AG10803 (cell line): ENCODE measurements around the gene ITLN1.
"Not testable (repeated sequence)": the region's sequence is repeated elsewhere in the genome, so short reads cannot be mapped to it uniquely, and the experiment has no call there.

Experiments used
- DNase-seq: peaks from one replicate; pipeline ENCODE4 v3.0.0; 2010; ENCODE audit warnings: low read depth
- H3K4me3 ChIP-seq: 2 replicates; pipeline ENCODE4 v1.5.1; 2011; ENCODE audit warnings: mild to moderate bottlenecking, low read length, control low read depth
- TF ChIP-seq, protein P1 (sequence below): conservative IDR thresholded peaks from 2 replicates; pipeline ENCODE4 v1.5.1; 2011; ENCODE audit warnings: mild to moderate bottlenecking, low read length, control low read depth, inconsistent platforms

Gene ITLN1

DNA sequence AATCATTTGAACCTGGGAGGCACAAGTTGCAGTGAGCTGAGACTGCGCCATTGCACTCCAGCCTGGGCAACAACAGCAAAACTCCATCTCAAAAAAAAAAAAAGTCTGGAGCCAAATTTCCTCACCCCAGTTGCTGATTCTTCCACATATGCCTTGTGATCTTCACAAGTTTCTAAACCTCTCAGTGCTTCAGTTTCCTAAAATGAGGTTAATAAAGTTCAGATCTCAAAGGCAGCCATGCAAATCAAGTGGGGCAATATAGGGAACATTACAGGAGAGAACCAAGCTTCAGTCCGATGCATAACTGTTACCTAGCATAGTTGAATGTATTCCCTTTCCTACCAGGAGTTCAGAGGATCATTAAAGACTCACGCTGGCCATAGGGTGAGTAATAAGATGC, 4.8 kb downstream of the ITLN1 start:
- DNase-seq, result no peak
- H3K4me3 ChIP-seq, result no peak overlapping the region
- TF ChIP-seq, protein P1, sequence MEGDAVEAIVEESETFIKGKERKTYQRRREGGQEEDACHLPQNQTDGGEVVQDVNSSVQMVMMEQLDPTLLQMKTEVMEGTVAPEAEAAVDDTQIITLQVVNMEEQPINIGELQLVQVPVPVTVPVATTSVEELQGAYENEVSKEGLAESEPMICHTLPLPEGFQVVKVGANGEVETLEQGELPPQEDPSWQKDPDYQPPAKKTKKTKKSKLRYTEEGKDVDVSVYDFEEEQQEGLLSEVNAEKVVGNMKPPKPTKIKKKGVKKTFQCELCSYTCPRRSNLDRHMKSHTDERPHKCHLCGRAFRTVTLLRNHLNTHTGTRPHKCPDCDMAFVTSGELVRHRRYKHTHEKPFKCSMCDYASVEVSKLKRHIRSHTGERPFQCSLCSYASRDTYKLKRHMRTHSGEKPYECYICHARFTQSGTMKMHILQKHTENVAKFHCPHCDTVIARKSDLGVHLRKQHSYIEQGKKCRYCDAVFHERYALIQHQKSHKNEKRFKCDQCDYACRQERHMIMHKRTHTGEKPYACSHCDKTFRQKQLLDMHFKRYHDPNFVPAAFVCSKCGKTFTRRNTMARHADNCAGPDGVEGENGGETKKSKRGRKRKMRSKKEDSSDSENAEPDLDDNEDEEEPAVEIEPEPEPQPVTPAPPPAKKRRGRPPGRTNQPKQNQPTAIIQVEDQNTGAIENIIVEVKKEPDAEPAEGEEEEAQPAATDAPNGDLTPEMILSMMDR, result no peak

DNA sequence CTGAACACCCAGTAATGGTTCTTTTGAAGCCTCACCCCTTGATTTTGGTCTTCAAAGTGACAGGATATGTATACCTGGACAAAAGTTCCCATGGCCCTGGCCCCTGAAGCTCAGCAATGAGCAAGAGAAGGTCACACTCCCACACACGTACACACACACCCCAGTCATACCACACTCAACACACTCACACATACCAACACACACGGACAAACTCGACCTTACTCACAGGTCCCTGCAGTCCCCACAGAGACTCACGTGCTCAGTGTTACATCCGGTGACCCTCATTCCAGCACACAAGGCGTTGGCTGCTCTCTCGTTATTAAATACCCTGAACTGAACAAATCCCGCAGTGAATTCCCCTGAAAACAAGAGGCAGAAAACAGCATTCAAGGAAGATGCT, 5.9 kb downstream of the ITLN1 start:
- TF ChIP-seq, protein P1, result no peak
- DNase-seq, result no peak
- no peak overlapping the region for H3K4me3 ChIP-seq

DNA sequence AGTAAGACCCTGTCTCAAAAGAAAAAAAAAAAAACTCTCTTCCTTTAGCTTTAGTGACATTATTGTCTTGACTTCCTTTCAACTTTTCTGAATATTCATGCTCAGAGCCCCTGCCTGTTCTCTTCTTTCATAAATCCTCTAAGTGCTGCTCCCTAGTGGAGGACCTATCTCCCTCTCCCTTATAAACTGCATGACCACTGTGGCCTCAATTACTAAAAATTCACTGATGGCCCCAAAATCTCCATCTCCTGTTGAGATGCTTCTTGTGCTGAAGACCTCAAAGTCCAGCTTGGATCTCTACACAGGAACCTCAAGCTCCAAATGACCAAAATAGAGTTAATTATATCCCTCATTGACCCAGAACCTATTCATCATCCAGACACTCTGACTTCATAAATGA, 7.8 kb downstream of the ITLN1 start:
- no peak overlapping the region for H3K4me3 ChIP-seq
- TF ChIP-seq, protein P1, result no peak
- no peak for DNase-seq

DNA sequence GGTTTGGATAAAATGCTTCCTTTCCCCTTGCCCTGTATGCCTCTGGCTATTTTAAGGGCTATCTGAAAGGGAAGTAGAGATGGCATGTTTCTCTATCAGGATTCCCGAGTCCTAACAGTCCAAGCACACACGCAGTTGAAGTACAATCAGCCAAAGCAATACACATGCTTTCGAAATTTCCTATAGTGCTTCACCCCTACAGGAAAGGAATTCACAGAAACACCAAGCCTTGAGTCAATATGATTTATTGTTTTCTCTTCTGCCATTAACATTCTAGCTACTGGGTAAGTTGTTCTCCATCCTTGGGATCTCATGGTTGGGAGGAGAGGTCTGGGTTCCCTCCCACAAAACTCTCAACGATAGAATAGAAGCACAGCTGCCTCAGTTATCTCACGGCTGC, 8.7 kb downstream of the ITLN1 start:
- no peak for DNase-seq
- TF ChIP-seq, protein P1, result no peak
- H3K4me3 ChIP-seq, result no peak overlapping the region

DNA sequence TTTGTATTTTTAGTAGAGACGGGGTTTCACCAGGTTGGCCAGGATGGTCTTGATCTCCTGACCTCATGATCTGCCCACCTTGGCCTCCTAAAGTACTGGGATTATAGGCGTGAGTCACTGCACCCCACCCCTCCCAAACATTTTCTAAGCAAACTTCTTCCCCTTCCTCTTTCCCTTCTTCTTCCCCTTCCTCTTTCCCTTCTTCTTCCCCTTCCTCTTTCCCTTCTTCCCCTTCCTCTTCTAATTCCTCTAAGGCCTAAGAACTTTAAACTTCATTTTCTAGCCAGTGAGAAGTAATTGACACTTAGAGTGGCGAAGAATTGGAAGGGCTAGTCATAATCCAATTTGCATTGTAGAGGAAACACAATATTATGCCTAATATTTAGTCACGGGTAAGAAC, 9.4 kb downstream of the ITLN1 start:
- H3K4me3 ChIP-seq, result not testable (repeated sequence)

DNA sequence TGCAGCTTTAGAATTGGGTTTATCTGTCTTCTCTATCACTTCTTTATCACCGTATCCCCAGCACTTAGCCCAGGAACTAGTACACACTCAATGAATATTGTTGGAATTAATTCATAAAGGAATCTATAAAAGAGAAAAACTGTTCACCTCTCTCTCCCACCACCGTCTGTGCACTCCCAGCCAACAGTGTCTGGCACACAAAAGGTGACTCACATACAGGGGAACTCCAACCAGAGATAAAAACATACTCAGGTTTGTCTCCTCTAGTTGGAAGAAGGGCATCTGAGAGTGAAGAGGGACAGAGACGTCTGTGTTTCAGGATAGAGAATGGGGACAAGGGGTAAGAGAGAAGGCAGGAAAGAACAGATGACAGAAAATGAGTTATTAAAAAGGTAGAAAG, 10.0 kb downstream of the ITLN1 start:
- no peak for DNase-seq
- no peak overlapping the region for H3K4me3 ChIP-seq
- TF ChIP-seq, protein P1, result no peak

More for the DNA sequence above, 9.4 kb downstream of the ITLN1 start:
- DNase-seq, result not testable (repeated sequence)

DNA sequence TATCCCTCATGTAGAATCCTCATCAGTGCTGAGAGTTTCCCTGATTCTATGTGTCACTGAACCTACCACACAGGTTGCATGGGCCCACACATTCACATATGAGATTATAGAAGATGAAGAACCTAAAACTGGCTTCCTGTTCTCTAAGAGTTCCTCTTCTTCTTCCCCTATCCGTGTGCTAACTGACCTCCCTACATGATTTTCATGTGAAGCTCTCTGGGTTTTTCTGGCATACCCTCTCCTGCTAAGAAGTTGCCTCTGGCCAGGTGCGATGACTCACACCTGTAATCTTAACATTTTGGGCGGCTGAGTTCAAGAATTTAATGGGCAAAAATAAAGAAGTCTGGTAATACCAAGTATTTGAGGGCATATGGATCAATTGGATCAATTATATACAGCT, 16.8 kb downstream of the ITLN1 start:
- H3K4me3 ChIP-seq, result no peak overlapping the region
- no peak for DNase-seq
- TF ChIP-seq, protein P1, result no peak

DNA sequence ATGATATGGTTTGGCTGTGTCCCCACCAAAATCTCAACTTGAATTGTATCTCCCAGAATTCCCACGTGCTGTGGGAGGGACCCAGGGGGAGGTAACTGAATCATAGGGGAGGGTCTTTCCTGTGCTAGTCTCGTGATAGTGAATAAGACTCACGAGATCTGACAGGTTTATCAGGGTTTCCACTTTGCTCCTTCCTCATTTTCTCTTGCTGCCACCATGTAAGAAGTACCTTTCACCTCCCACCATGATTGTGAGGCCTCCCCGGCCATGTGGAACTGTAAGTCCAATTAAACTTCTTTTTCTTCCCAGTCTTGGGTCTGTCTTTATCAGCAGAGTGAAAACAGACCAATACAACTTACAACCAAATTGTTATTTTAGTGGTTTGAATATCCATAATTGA, 17.3 kb downstream of the ITLN1 start:
- not testable (repeated sequence) for H3K4me3 ChIP-seq, DNase-seq
